ENCODE data around the gene PRKN.

- TF ChIP-seq CTCF (conservative IDR thresholded peaks at IDR 0.05; ENCODE audit: low read depth in 2 of 2) (no peak), JUNB (IDR thresholded peaks at IDR 0.05; ENCODE audit: unreplicated experiment) (no peak)
Observed at GRCh38 chr6:162722633-162723032, 4.9 kb downstream of the PRKN start.

Data from GM23338 (cell line).